Measurements from ENCODE around the gene KCNH6.
A peak's percentile ranks its signal among the peaks of the same experiment; 100 is the strongest.

The KCNH6 gene

GRCh38 chr17:63512896-63513644, 10.1 kb upstream of the KCNH6 start:
- DNase-seq (ENCODE audit: low read depth): no peak

- DNase-seq (ENCODE audit: low read depth): no peak
These were observed 8.7 kb upstream of the KCNH6 start for GRCh38 chr17:63514477-63514876.

GRCh38 chr17:63514974-63515373, 8.2 kb upstream of the KCNH6 start:
- no peak for DNase-seq (ENCODE audit: low read depth)

DNA sequence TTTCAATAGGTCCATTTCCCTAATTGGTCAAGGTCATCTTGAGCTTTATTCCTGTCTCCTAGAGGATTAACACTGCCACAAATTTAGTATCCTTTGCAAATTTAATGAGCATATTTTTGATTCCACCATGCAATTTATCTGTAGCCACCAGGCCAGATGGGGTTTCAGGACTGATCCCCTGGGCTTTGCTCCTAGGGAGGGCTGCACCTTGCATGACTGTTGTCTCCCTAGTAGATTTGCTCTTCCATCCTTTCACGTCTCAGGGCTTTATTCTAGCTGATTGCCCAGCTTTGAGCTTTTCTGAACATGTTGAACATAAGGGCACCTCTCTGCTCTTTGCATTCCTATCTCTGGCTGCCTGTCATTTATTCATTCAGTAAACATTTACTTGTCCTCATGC, 7.7 kb upstream of the KCNH6 start:
- DNase-seq (ENCODE audit: low read depth): no peak

DNA sequence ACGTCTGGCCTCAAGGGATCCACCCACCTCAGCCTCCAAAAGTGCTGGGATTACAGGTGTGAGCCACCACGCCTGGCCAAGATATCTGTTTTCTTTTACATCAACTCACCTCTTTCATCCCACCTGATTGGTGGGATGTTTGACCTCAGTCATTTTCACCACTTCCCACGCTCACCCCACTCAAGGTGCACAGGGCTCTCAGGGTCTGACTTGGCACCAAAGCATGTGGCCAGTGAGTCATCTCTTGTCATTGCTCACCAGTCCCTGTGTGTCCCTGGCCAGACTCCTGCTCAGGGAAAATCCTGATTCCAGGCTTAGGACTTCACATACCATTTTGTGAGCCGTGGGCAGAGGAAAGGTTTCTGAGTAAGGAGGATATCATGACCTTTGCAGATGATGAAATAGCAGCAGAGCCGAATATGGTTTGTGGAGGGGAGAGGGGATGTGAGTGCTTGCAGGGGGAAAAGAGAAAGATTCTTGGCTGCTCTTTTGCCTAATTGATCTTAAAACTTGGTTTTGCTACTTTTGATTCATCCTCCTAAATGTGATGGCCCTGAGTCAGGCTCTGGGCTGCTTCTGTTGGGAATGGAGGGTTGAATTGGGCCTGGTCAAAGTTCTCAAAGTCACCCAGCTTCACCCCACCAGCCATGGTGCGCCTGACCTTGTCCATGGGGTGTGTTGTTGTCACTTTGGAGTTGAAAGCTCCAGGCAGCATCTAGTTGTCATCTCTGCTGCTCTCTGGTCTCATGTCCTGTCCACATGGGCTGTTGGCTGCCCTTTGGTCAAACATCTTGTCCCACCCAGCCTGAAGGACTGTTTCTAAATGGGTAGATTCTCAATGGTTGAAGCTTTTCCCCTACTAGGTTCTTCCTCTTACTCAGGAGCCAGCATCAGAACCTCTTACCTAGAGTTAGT, 6.0 kb upstream of the KCNH6 start:
- DNase-seq (ENCODE audit: low read depth): peak; percentile 11

DNA sequence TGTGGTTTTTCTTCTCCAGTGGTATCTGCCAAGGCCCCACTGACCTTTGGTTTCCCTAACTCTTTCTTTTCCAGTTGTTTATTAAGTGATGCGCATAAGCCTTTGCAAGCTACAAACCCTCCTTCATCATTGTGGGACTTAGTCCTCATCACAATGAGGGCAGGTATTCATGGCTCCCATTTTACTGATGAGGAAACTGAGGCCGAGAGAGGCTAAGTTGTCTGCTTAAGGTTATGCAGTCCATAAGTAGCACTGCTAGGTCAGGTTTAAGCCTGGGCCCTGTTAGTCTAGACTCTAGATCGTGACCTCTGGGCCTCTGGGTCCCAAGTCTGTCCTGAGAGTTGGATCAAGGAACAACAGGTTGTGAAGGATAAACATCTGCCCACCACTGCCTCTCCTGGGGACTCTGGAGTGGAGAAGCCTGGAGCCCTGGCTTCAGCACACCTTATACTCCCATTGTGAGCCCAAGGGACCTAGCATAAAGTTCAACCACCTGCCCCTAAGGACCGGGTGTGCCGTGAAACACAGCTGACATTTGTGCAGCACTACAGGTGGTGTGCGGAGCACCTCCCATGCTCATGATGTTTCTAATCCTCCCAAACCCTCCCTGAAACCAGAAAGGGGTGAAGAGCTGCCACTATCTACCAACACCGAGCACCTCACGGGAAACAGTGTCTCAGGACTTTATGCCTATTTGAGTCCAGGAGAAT, 5.2 kb upstream of the KCNH6 start:
- no peak for DNase-seq (ENCODE audit: low read depth)

GRCh38 chr17:63519116-63519881, 3.9 kb upstream of the KCNH6 start:
- DNase-seq (ENCODE audit: low read depth): no peak

GRCh38 chr17:63519972-63520882, 2.9 kb upstream of the KCNH6 start:
- DNase-seq (ENCODE audit: low read depth): no peak

DNA sequence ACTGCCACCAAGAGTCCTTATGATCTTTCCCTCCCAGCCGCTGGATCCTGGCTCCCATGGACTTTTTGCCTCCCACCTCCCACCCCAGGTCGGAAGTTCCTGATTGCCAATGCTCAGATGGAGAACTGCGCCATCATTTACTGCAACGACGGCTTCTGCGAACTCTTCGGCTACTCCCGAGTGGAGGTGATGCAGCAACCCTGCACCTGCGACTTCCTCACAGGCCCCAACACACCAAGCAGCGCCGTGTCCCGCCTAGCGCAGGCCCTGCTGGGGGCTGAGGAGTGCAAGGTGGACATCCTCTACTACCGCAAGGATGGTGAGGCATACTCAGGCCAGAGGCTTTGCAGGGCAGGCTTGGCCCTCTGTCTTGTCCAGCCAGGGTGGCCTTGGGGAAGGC, 893 bp downstream of the KCNH6 start:
- no peak for DNase-seq (ENCODE audit: low read depth)

- no peak for DNase-seq (ENCODE audit: low read depth)
These were observed 2.2 kb downstream of the KCNH6 start for GRCh38 chr17:63525190-63525946.

GRCh38 chr17:63526861-63527260, 3.7 kb downstream of the KCNH6 start:
- DNase-seq (ENCODE audit: low read depth): no peak

DNA sequence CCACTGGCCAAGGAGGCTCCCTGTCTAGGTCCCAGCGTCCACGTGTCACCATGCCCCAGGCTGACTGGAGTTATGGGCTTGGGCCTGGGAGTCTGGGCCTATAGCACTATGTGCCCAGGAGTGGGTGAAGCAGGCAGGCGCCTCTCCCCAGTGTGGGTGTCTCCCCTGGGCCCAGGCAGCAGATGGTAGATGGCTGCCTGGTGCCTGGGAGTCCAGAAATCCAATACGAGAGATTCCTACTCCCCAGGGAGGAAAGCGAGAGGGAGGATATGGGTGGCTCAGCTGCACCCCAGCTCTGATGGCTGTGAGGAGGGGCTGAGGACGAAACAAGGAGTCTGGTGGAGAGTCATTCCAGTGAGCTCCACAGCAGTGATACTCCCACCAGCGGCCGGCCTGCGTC, 5.0 kb downstream of the KCNH6 start:
- DNase-seq (ENCODE audit: low read depth): no peak

GRCh38 chr17:63529711-63530556, 6.8 kb downstream of the KCNH6 start:
- no peak for DNase-seq (ENCODE audit: low read depth)

- DNase-seq (ENCODE audit: low read depth): no peak
These were observed 7.4 kb downstream of the KCNH6 start for GRCh38 chr17:63530557-63531021.

DNA sequence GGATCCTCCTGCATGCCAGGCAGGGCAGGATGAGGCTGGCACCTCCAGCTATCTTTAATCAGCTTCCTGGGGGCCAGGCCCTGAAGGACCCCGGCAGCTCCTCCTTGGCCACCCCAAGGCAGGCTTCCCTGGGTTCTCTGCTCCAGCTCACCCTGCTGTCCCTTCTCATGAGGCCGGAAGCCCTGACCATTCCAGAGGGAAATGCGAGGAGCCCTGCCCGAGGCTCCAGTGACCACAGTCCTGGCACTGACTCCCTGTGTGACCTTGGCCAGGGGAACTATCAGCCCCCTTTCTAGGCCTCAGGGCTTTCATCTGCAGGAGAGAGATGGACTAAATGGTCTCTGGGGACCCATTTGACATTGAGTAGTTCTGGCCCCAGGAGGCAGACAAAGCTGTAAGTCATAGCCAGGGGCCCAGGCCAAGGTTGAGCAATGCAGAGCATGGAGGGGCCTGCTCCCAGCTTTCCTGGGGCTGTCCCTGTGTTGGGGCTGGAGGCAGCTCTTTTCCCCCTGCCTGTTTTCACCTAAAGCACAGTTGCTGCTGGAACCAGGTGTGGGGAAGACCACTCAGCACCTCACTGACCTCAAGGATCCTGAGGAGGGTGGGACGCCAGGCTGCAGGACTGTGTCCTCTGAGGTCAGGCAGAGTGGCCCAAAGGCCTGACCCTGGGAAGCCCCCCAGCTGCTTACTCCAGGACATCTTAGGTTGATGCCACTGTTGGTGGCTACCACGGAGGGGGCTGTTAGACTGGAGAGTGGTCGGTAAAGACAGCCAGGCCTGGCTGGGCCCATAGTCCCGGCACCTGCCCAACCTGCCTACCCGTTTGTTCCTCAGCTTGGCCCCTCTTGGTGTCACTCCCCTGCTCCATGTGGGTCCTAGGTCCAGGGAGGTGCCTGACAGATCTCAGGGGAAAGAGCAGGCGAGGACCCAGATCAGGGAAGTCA, 8.1 kb downstream of the KCNH6 start:
- DNase-seq (ENCODE audit: low read depth): no peak

DNA sequence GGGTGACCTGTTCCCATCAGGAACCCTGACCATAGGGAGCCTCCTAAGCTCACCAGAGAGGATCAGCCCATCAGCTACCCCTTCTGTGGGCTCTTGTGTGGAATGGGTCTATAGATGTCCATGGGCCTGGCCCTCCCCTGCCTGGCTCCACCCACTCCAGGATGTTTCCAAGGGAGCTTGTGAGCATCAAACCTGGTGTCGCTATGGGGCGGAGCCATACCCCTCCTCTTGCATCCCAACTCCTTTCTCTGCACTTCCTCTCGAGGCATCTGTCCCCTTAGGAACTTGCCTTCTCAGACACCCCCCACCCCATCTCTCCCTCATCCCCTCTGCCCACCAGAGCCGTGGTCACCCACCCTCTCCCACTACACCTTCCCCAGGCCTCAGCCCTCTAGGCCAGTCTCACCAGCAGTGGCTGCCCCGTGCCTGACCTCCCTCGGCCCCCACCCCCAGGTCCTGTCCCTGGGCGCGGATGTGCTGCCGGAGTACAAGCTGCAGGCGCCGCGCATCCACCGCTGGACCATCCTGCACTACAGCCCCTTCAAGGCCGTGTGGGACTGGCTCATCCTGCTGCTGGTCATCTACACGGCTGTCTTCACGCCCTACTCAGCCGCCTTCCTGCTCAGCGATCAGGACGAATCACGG, 10.4 kb downstream of the KCNH6 start:
- DNase-seq (ENCODE audit: low read depth): no peak

DNA sequence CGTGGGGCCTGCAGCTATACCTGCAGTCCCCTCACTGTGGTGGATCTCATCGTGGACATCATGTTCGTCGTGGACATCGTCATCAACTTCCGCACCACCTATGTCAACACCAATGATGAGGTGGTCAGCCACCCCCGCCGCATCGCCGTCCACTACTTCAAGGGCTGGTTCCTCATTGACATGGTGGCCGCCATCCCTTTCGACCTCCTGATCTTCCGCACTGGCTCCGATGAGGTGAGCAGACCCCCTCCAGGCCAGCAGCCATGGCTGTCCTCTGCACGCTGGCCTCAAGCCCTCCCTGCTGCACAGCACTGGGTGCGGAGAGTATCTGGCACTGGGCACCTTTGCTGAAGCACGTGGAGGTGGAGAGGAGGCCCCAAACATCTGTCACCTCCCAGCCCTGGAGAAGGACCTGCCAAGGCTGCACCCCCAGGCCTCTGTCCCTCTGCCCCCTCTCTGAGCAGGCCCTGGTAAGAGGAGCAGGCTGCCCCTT, 11.0 kb downstream of the KCNH6 start:
- no peak for DNase-seq (ENCODE audit: low read depth)
